ENCODE data around the gene CRABP2.
A peak's percentile ranks its signal among the peaks of the same experiment; 100 is the strongest.

The CRABP2 gene

GRCh38 chr1:156741481-156741983 lies 36.1 kb upstream of the CRABP2 start:
- DNase-seq: no peak

DNA sequence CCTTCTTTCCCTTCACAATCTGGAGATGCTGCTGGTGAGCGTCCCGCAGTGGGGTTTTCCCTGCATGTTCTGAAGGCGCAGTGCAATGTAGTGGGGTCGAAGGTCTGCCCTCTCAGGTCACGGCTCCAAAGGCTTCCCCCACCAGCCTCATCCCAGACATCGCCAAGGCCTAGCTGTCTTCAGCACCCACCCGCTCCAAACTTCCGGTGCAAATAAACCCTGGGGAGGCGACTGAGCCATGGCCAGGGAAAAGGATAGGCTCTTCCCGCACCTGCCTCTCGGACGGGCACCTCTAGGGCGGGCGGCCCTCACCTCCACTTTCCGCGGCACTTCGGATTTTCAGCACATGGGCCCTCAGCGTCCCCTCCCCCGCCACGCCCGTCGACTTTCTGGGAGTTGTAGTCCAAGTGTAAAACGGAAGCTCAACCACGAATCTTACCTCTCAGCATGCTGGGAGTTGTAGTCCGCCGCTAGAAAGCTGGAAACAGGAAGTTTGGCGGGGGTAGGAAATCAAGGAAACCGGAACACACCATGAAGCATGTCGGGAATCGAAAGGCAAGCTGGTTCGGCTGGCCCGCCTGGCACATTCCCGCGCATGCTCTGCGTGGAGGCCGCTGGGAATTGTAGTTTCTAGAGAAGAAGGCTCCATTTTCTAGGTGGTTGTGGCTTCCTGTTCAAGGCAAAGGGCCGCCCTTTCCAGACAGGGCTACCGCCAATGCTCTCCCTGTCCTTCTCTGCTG lies 35.5 kb upstream of the CRABP2 start, which contains the start of gene MRPL24:
MRPL24 (minus strand) TSS at position 348 of the 740 bp plus-strand sequence. CDS start 2,384 bp downstream, outside the sequence.
- DNase-seq: peak; percentile 72 to 100 (median 97)

DNA sequence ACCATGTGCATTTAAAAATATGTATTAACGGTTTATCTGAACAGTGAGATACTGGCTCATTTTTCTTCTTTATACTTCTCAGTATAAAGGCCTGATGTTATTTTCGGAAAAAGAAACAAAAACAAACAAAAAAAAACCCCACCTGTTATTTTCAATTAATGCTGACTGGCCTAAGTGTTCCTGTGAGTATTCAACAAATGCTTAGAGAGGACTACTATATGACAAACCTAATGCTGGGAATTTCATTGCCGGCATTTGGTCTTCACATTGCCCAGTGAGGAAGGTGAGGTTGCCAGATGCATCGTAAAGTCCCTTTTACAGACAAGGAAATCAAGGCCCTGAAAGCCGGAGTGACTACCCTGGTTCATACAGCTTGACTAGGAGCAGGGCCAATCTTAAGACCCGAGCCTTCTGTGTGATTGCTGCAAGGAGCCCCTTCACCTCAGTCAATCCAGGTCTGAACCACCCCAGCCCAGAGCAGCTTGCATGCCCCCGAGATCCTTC lies 34.9 kb upstream of the CRABP2 start:
- no peak for DNase-seq

GRCh38 chr1:156738916-156739315 lies 33.5 kb upstream of the CRABP2 start:
- no peak for DNase-seq

DNA sequence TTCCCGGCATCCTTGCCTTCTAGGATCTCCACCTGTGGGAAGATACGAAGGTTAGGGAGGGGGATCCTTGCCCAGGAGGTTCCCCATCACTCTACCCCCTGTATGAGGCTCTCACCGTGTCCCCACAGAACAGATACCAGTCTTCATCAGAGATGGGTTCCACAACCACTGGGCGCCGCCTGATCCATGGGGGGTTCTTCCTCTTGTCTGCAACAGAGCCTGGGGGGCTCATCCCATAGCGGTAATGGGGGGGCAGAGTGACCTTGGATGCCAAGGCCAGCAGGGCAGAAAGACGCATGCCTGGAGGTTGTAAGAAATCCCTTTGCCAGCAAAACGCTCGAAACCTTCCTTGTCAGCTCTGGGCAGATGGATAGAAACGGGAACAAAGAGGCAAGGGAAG lies 33.0 kb upstream of the CRABP2 start:
- DNase-seq: no peak

DNA sequence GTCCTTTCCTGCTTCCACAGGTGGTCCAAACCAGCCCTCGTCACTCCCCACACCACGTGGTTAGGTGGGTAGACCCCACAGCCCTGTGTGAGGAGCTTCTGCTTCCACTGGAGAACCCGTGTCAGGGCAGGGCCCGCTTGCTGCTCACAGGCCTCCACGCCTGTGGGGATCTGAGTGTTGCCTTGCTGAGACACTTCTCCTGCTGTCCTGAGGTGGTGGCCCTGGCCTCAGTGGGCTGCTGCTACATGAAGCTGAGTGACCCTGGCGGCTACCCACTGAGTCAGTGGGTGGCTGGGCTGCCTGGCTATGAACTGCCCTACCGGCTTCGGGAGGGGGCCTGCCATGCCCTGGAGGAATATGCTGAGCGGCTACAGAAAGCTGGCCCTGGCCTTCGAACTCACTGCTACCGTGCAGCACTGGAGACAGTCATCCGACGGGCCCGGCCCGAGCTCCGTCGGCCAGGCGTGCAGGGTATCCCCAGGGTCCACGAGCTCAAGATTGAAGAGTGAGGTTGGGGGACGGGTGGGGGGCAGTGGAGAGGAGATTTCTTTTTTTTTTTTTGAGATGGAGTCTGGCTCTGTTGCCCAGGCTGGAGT lies 28.7 kb upstream of the CRABP2 start:
- no peak for DNase-seq

DNA sequence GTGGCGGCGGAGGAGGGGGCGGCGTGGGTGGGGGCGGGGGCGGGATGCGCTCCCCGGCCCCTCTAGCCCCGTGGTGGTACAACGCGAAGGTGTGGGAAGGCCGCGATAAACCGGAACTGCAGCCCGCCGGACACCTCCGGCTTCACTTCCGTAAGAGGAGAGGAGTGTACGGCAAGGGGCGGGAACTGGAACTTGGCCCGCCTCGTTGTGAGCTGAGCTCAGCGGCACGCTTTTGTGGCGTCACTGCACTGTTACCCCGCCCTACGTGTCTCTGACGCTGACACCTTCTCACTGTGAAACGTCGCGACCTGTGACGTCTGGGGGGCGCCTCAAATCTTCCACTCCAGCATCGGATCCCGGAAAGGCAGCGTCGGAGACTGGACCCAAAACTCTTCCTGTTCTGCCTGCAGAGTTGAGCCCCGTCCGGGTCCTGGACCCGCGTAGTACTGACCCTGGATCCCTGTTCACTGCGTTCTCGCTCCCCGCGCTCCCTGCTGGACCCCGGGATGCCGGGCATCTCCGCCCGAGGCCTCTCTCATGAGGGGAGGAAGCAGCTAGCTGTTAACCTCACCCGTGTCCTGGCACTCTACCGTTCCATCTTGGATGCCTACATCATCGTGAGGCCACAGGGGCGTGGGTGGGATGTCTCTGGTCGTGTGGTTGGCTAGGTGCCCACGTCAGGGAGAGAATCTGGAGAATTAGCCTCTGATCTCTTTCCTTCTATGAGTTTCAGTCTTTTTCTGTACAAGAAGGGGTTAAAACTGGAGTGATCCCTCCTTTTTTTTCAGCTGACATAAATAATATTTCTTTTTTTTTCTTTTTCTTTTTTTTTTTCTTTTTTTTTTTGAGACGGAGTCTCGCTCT lies 23.4 kb upstream of the CRABP2 start, which contains the start of gene ISG20L2:
ISG20L2 (minus strand) TSS at position 168 of the 864 bp plus-strand sequence. CDS start 1,114 bp downstream, outside the sequence.
- DNase-seq: peak; percentile 49 to 96 (median 86)

- DNase-seq: peak; percentile 48 to 93 (median 86)
Observed at GRCh38 chr1:156727926-156728598, 22.7 kb upstream of the CRABP2 start, which contains the start of gene METTL25B. Gene METTL25B (plus strand): TSS chr1:156728469. CDS start chr1:156729105, 636 bp downstream.

DNA sequence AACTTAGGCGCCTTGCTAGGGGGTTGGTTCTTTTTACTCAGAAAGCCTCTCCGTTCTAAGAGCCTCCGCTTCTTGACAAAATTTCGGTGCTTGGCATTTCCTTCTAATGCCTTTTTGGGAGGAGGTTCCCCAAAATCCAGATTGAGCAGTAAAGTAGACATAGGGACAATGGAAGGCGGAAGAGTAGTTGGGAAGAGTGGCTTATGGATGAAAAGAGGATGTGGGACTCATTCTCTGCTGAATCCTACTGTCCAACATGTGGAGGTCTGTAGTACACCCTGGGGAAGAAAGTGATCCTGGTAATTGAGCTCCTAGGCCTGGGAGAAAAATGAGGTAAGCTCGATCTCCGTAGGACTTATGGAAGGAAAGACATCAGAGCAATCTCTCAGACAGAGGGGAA lies 22.1 kb upstream of the CRABP2 start:
- no peak for DNase-seq

- DNase-seq: peak in 3 of 14 donors; percentile 13 to 19 (median 18)
Observed at GRCh38 chr1:156726549-156727226, 21.3 kb upstream of the CRABP2 start.

GRCh38 chr1:156725683-156726280 lies 20.4 kb upstream of the CRABP2 start:
- DNase-seq: peak in 13 of 14 donors; percentile 13 to 84 (median 68)

DNA sequence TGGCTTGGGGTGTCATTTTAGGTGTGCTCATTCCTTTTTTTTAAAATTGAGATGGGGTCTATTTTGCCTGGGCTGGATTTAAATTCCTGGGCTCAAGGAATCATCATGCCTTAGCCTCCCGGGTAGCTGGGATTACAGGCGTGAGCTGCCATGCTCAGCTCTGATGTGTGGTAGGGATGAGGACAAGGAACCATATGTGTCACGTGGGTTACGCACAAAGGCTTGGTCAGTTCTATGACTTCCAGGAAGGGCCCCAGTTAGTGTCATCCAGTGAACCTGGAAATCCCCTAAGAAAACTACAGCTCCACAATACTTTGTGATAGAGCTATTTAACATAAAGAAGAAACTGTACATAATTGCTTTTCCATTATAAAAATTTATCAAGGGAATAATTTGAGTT lies 16.2 kb upstream of the CRABP2 start:
- no peak for DNase-seq

- DNase-seq: no peak
Observed at GRCh38 chr1:156721131-156721530, 15.7 kb upstream of the CRABP2 start.

DNA sequence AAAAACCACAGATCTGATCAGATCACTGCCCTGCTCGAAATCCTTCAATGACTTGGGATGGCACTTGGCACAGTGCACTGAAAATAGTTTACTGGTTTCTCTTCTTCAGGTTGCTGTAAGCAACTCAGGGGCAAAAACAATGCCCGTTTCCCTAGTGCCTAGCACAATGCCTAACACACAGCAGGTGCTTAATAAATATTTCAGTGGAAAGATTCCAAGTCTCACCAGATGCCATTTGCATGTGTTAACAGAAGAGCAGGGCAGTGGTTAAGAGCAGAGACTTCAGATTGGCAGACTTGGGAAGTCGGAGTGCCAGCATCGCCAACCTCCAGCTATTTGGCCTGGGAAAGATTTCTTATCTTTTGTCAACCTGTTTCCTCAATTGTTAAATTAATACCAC lies 12.0 kb upstream of the CRABP2 start:
- no peak for DNase-seq

- DNase-seq: no peak
Observed at GRCh38 chr1:156714830-156715229, 9.4 kb upstream of the CRABP2 start.

DNA sequence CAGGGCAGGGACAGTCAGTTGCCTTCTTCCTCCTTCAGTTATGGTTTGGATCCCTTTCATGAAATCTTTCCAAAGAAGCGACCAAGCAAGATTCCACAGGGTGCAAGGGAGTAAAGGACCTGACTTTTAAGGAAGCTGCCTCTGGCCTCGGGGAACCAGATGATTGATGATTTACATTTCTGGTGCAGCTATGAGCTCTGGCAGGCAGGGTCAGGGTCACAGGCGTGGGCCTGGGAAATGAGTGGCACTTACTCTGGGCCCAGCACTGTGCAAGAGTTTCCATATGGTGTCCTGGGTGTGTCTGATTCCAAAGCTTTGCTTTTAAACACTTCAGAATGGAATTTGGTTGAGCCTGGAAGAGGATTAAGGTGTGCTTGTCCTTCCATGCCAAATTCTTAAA lies 7.2 kb upstream of the CRABP2 start:
- DNase-seq: no peak

DNA sequence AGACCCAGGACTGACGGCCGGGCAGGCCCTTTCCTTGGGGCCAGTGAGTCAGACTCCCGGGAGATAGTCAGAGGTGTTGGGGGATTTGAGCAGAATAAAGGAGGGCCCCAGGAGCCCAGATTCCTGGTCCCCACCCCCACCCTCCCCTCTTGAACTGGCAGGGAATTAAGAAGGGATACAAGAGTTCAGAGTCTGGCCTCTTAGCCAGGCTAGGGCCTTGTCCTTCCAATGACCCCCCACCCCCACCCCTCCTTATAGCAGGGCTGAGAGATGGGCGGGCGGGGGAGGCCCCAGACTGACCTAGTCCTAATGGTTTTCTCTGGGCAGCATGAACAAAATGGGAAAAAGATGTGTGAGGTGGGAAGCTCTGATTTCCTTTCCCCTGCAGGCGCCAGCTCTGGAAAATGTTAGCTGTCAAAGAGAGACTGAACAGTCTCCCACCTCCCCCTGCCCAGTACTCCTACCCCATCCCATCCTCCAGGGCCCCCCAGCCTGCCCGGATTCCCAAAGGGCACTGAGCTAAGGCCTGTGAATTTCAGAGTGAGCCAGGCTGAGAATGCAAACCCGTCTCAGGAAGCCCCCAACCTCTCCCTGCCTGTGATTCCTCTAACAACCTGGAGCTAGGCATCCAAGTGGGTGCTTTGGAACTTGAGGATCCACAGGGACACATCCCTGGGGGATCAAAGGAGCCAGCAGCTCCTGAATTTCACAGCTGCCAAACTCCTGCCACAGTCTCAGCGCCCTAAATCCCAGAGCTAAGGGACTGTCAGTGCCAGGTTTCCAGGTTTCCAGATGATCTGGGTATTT lies 5.8 kb upstream of the CRABP2 start:
- DNase-seq: no peak

GRCh38 chr1:156709757-156710489 lies 4.5 kb upstream of the CRABP2 start:
- peak in 4 of 14 donors; percentile 8 to 31 (median 17) for DNase-seq

GRCh38 chr1:156709031-156709430 lies 3.6 kb upstream of the CRABP2 start:
- DNase-seq: no peak
